H9 (cell line): ENCODE data around the gene FARSB. TPM values are rescaled to one million over a fixed set of nuclear protein-coding genes. Genes with fewer than 3 reads are reported as not detected.

Experiments used
- DNase-seq: peaks from one replicate; pipeline ENCODE4 v3.0.0-alpha.2; 2017
- H2AFZ ChIP-seq: one replicate; pipeline ENCODE4 v1.6.1; 2013; ENCODE audit warnings: mild to moderate bottlenecking, low read length, control low read depth, moderate library complexity
- H2AK5ac ChIP-seq: 2 replicates; pipeline ENCODE4 v1.6.1; 2013; ENCODE audit warnings: low read length, control low read depth, mixed read lengths; ENCODE audit not compliant: insufficient read length
- H2BK120ac ChIP-seq: one replicate; pipeline ENCODE4 v1.6.1; 2013; ENCODE audit warnings: low read depth, mild to moderate bottlenecking, low read length, control low read depth, inconsistent platforms; ENCODE audit not compliant: poor library complexity, severe bottlenecking
- H2BK12ac ChIP-seq: 2 replicates; pipeline ENCODE4 v1.6.1; 2013; ENCODE audit warnings: low read length, control low read depth, mixed read lengths, low read depth; ENCODE audit not compliant: insufficient read length
- H2BK15ac ChIP-seq: 2 replicates; pipeline ENCODE4 v1.6.1; 2013; ENCODE audit warnings: low read depth, low read length, control low read depth
- H2BK20ac ChIP-seq: one replicate; pipeline ENCODE4 v1.6.1; 2013; ENCODE audit warnings: low read depth, mild to moderate bottlenecking, low read length, control low read depth, inconsistent platforms; ENCODE audit not compliant: poor library complexity, severe bottlenecking
- H2BK5ac ChIP-seq: 2 replicates; pipeline ENCODE4 v1.6.1; 2013; ENCODE audit warnings: low read length, control low read depth, mixed read lengths; ENCODE audit not compliant: insufficient read length
- H3K14ac ChIP-seq: 2 replicates; pipeline ENCODE4 v1.6.1; 2013; ENCODE audit warnings: low read length, control low read depth; ENCODE audit not compliant: insufficient read depth
- H3K18ac ChIP-seq: 2 replicates; pipeline ENCODE4 v1.6.1; 2013; ENCODE audit warnings: low read depth, mild to moderate bottlenecking, mixed read lengths, low read length, control low read depth; ENCODE audit not compliant: insufficient read length
- H3K23ac ChIP-seq: 2 replicates; pipeline ENCODE4 v1.6.1; 2013; ENCODE audit warnings: low read length, control low read depth, mixed read lengths, low read depth; ENCODE audit not compliant: insufficient read length
- H3K23me2 ChIP-seq: 2 replicates; pipeline ENCODE4 v1.6.1; 2013; ENCODE audit warnings: low read depth, mild to moderate bottlenecking, mixed read lengths, low read length, control low read depth; ENCODE audit not compliant: insufficient read length, poor library complexity, severe bottlenecking
- H3K27ac ChIP-seq: 2 replicates; pipeline ENCODE4 v1.5.1; 2013; ENCODE audit warnings: low read length, control low read depth, mixed read lengths, low read depth; ENCODE audit not compliant: insufficient read length
- H3K27me3 ChIP-seq: 2 replicates; pipeline ENCODE4 v1.6.1; 2013; ENCODE audit warnings: low read length, control low read depth, inconsistent platforms; ENCODE audit not compliant: insufficient read depth
- H3K4ac ChIP-seq: 2 replicates; pipeline ENCODE4 v1.6.1; 2013; ENCODE audit warnings: low read depth, mild to moderate bottlenecking, control low read depth, inconsistent platforms, low read length, moderate library complexity
- H3K4me1 ChIP-seq: 2 replicates; pipeline ENCODE4 v1.6.1; 2013; ENCODE audit warnings: low read length, control low read depth, inconsistent platforms; ENCODE audit not compliant: insufficient read depth
- H3K4me2 ChIP-seq: 2 replicates; pipeline ENCODE4 v1.6.1; 2013; ENCODE audit warnings: low read length, control low read depth, mixed read lengths; ENCODE audit not compliant: insufficient read length, insufficient read depth
- H3K56ac ChIP-seq: 2 replicates; pipeline ENCODE4 v1.6.1; 2013; ENCODE audit warnings: low read depth, mild to moderate bottlenecking, mixed read lengths, low read length, control low read depth; ENCODE audit not compliant: insufficient read length
- H3K79me1 ChIP-seq: 2 replicates; pipeline ENCODE4 v1.6.1; 2013; ENCODE audit warnings: low read depth, mild to moderate bottlenecking, moderate library complexity, low read length, control low read depth, inconsistent platforms; ENCODE audit not compliant: insufficient read depth, poor library complexity, severe bottlenecking
- H3K79me2 ChIP-seq: 2 replicates; pipeline ENCODE4 v1.6.1; 2013; ENCODE audit warnings: low read length, control low read depth, inconsistent platforms; ENCODE audit not compliant: insufficient read depth
- H3K9ac ChIP-seq: 2 replicates; pipeline ENCODE4 v1.6.1; 2013; ENCODE audit warnings: low read length, control low read depth, mixed read lengths; ENCODE audit not compliant: insufficient read length; ENCODE audit errors: extremely low read depth
- H3K9me3 ChIP-seq: one replicate; pipeline ENCODE4 v1.6.1; 2013; ENCODE audit warnings: low read depth, low read length, inconsistent platforms; ENCODE audit not compliant: control insufficient read depth
- H3T11ph ChIP-seq: one replicate; pipeline ENCODE4 v1.6.1; 2013; ENCODE audit warnings: mild to moderate bottlenecking, low read length, control low read depth, inconsistent platforms
- H4K20me1 ChIP-seq: one replicate; pipeline ENCODE4 v1.6.1; 2013; ENCODE audit not compliant: control insufficient read depth, insufficient read length, insufficient read depth
- H4K5ac ChIP-seq: 2 replicates; pipeline ENCODE4 v1.6.1; 2013; ENCODE audit warnings: low read depth, mild to moderate bottlenecking, mixed read lengths, low read length, control low read depth; ENCODE audit not compliant: insufficient read length
- H4K8ac ChIP-seq: replicated peaks from 2 replicates; pipeline ENCODE4 v1.6.1; 2013; ENCODE audit warnings: low read length, control low read depth, mixed read lengths, low read depth; ENCODE audit not compliant: insufficient read length
- H4K91ac ChIP-seq: 2 replicates; pipeline ENCODE4 v1.6.1; 2013; ENCODE audit warnings: low read depth, mild to moderate bottlenecking, moderate library complexity, mixed read lengths, low read length, control low read depth; ENCODE audit not compliant: insufficient read length
- H3K27ac Mint-ChIP-seq, 3 experiments: 2 replicates in 2 of 3; 3 replicates in 1 of 3; pipeline ENCODE4 v1.8.0; 2020 to 2021; ENCODE audit warnings: mixed read lengths in 3 of 3, mild to moderate bottlenecking in 1 of 3, moderate library complexity in 1 of 3
- H3K27me3 Mint-ChIP-seq: 2 replicates; pipeline ENCODE4 v1.8.0; 2021; ENCODE audit warnings: low read depth, mild to moderate bottlenecking, moderate library complexity, mixed read lengths
- H3K36me3 Mint-ChIP-seq, 3 experiments: 2 replicates in 2 of 3; 3 replicates in 1 of 3; pipeline ENCODE4 v1.8.0; 2020 to 2021; ENCODE audit warnings: low read depth in 3 of 3, mixed read lengths in 3 of 3; ENCODE audit not compliant: insufficient read depth in 1 of 3
- H3K4me1 Mint-ChIP-seq, 2 experiments: 2 replicates each; pipeline ENCODE4 v1.8.0; 2020; ENCODE audit warnings: mixed read lengths in 2 of 2
- H3K4me3 Mint-ChIP-seq, 2 experiments: 2 replicates in 1 of 2; 3 replicates in 1 of 2; pipeline ENCODE4 v1.8.0; 2020 to 2021; ENCODE audit warnings: mild to moderate bottlenecking in 2 of 2, mixed read lengths in 2 of 2, moderate library complexity in 1 of 2
- H3K9me3 Mint-ChIP-seq, 2 experiments: 2 replicates in 1 of 2; 3 replicates in 1 of 2; pipeline ENCODE4 v1.8.0; 2020; ENCODE audit warnings: mild to moderate bottlenecking in 2 of 2, mixed read lengths in 2 of 2, moderate library complexity in 1 of 2
- CTCF ChIP-seq: fragments of 200-600 bp; sonication (generic); conservative IDR thresholded peaks from 3 replicates; pipeline ENCODE4 v1.8.0; 2021; ENCODE audit warnings: antibody characterized with exemption, mild to moderate bottlenecking
- WGBS: extraction: QIAGEN DNeasy Blood & Tissue Kit; methylation state at CpG from one replicate; pipeline ENCODE4 v1.1.7; 2013; ENCODE audit warnings: missing lambda C conversion rate, low lambda C conversion rate, mixed read lengths; ENCODE audit not compliant: insufficient read length; ENCODE audit errors: extremely low coverage; 5-methylcytosine and 5-hydroxymethylcytosine counted together
- total RNA-seq: library from RNA; stranded (reverse); gene quantifications from 2 replicates; pipeline ENCODE4 v1.2.1, GENCODE V29; 2021

FARSB gene
- total RNA-seq, 1 experiment from 2014 or later, result 32.1 TPM

GRCh38 chr2:222609381-222609780 lies 46.5 kb downstream of the FARSB start:
- Histone ChIP-seq H2BK120ac (no peak overlapping the region), H3K27ac (no peak overlapping the region), H3K23ac (no peak overlapping the region), H3K79me2 (no peaks in the 10 kb centered on the region), H3K56ac (no peak overlapping the region), H3T11ph (no peak overlapping the region), H4K91ac (no peak overlapping the region), H2BK12ac (no peak overlapping the region), H3K14ac (no peak overlapping the region), H3K27me3 (no peaks in the 10 kb centered on the region), H2AK5ac (no peak overlapping the region), H3K4me1 (no peaks in the 10 kb centered on the region), H2BK20ac (no peak overlapping the region), H2AFZ (no peak overlapping the region), H3K23me2 (no peaks in the 10 kb centered on the region), H3K9ac (no peak overlapping the region), H4K8ac (no peak overlapping the region), H2BK15ac (no peak overlapping the region), H3K79me1 (no peaks in the 10 kb centered on the region), H4K5ac (no peak overlapping the region), H3K4me2 (no peak overlapping the region), H4K20me1 (no peaks in the 10 kb centered on the region), H3K9me3 (no peaks in the 10 kb centered on the region), H3K4ac (no peak overlapping the region), H2BK5ac (no peak overlapping the region), H3K18ac (no peak overlapping the region)
- Mint-ChIP-seq H3K9me3 (no peaks in the 10 kb centered on the region), H3K27me3 (no peaks in the 10 kb centered on the region), H3K36me3 (peaks cover 8 to 27% (median 10%) of the 10 kb centered on the region in 3 experiments; a peak in 5 of 7 replicates), H3K27ac (no peak overlapping the region), H3K4me1 (no peaks in the 10 kb centered on the region), H3K4me3 (no peak overlapping the region)
- no CpG with 5 or more reads among the region's 3 CpGs for WGBS
- TF ChIP-seq CTCF, result no peak
- DNase-seq, result no peak
